ENCODE data around the gene RPL19.

DNA sequence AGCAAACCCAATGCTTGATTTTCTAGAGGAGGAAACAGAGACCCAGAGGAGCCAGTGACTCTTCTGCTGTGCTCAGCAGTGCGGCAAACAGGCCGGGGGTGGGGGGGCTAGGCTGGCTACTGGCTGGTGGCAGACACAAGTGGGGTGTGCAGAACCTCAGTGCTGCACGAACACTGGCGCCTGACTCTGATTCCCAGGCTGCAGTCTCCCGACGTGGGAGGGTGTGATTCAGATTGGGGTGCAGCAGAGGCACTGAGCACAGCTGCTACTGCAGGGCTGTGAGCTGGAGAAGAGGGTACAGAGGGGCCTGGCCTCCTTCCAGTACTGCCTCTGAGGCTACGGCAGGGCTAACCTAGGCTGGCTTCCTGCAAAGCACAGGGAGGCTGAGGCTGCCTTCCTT lies 8.1 kb downstream of the RPL19 start:
- no peak for TF ChIP-seq BHLHE40 (IDR thresholded peaks at IDR 0.05; ENCODE audit: borderline replicate concordance)
- no peak for TF ChIP-seq ZNF384 (IDR thresholded peaks at IDR 0.05)
- no peak for TF ChIP-seq SP1 (IDR thresholded peaks at IDR 0.05)
- no peak for TF ChIP-seq NFRKB (IDR thresholded peaks at IDR 0.05)
- no peak for TF ChIP-seq HDGF (IDR thresholded peaks at IDR 0.05; ENCODE audit: borderline replicate concordance)
- TF ChIP-seq FOXK2 (IDR thresholded peaks at IDR 0.05): no peak
- no peak for TF ChIP-seq CTBP1 (IDR thresholded peaks at IDR 0.05; ENCODE audit: borderline replicate concordance)
- TF ChIP-seq, protein P1, sequence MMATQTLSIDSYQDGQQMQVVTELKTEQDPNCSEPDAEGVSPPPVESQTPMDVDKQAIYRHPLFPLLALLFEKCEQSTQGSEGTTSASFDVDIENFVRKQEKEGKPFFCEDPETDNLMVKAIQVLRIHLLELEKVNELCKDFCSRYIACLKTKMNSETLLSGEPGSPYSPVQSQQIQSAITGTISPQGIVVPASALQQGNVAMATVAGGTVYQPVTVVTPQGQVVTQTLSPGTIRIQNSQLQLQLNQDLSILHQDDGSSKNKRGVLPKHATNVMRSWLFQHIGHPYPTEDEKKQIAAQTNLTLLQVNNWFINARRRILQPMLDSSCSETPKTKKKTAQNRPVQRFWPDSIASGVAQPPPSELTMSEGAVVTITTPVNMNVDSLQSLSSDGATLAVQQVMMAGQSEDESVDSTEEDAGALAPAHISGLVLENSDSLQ (IDR thresholded peaks at IDR 0.05): no peak
